Measurements from ENCODE around the gene BSN.

DNA sequence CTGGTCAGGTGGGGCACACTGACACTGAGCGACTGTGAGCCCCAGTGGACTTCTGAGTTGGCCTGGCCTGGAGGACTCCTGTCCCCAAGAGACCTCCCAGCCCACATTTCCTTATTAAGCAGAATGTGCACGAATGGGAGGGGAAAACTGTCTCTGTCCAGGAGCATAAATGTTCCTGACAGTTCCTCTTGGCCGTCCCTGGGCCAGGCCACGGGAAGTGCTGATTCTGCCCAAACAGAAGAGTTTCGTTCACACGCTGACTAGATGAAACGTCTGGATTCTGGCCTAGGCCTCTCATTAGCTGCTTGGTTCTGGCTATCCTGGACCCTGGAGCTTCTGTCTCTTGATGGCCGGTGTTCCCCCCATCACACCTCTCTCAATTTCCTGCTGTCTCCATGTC, 90.4 kb downstream of the BSN start:
- TF ChIP-seq CTCF (IDR thresholded peaks at IDR 0.05) (no peak), POLR2A (IDR thresholded peaks at IDR 0.05) (no peak)

Measured in body of pancreas (tissue), 4 donors.